Measurements from ENCODE around the gene DIP2C. TPM values are rescaled to one million over a fixed set of nuclear protein-coding genes. Genes with fewer than 3 reads are reported as not detected.

The DIP2C gene
- polyA plus RNA-seq, 3 donors, result 0.11 TPM; not detected in 2

- peaks cover 8 to 28% (median 14%) of the 10 kb centered on the region in 3 donors for H3K27me3 Mint-ChIP-seq (ENCODE audit: low read depth in 3 of 3)
- no peaks in the 10 kb centered on the region for H3K36me3 Mint-ChIP-seq
- Histone ChIP-seq H4K20me1 (ENCODE audit: insufficient read depth, low read length) (no peaks in the 10 kb centered on the region), H3K27ac (ENCODE audit: low read depth in 1 of 2, low read length in 2 of 2) (no peak overlapping the region), H3K9ac (ENCODE audit: insufficient read depth, low read length, poor library complexity, severe bottlenecking) (no peak overlapping the region), H3K9me3 (replicated peaks in 1 of 2; ENCODE audit: control insufficient read depth in 1 of 2, insufficient read depth in 1 of 2, low read length in 2 of 2) (no peaks in the 10 kb centered on the region), H3K4me1 (ENCODE audit: control insufficient read depth in 1 of 2, insufficient read depth in 2 of 2, low read length in 2 of 2) (no peaks in the 10 kb centered on the region), H3K27me3 (ENCODE audit: control insufficient read depth in 2 of 2, insufficient read depth in 2 of 2, low read length in 2 of 2) (peaks cover 2 to 5% of the 10 kb centered on the region in 2 donors), H3K79me2 (ENCODE audit: insufficient read depth, low read length) (no peaks in the 10 kb centered on the region), H3K36me3 (replicated peaks in 1 of 2; ENCODE audit: control insufficient read depth in 1 of 2, insufficient read depth in 2 of 2, low read length in 2 of 2) (no peaks in the 10 kb centered on the region), H2AFZ (ENCODE audit: insufficient read depth, low read depth, low read length, poor library complexity, severe bottlenecking) (no peak overlapping the region), H3K4me3 (replicated peaks in 1 of 3; ENCODE audit: low read depth in 2 of 3, low read length in 3 of 3) (no peak overlapping the region), H3K4me2 (replicated peaks; ENCODE audit: extremely low read depth, low read length, poor library complexity, severe bottlenecking) (no peak overlapping the region)
- no peaks in the 10 kb centered on the region for H3K4me1 Mint-ChIP-seq
- DNase-seq, result no peak
- WGBS (ENCODE audit: insufficient coverage), result 100% methylated on average over 2 of the region's 9 CpGs
- H3K4me3 Mint-ChIP-seq, result no peak overlapping the region
- peaks cover 0 to 2% (median 0%) of the 10 kb centered on the region in 7 donors for H3K9me3 Mint-ChIP-seq
- H3K27ac Mint-ChIP-seq, result no peak overlapping the region
- intact Hi-C loops (cut with micrococcal nuclease), result no loop called here
- TF ChIP-seq, protein P1, sequence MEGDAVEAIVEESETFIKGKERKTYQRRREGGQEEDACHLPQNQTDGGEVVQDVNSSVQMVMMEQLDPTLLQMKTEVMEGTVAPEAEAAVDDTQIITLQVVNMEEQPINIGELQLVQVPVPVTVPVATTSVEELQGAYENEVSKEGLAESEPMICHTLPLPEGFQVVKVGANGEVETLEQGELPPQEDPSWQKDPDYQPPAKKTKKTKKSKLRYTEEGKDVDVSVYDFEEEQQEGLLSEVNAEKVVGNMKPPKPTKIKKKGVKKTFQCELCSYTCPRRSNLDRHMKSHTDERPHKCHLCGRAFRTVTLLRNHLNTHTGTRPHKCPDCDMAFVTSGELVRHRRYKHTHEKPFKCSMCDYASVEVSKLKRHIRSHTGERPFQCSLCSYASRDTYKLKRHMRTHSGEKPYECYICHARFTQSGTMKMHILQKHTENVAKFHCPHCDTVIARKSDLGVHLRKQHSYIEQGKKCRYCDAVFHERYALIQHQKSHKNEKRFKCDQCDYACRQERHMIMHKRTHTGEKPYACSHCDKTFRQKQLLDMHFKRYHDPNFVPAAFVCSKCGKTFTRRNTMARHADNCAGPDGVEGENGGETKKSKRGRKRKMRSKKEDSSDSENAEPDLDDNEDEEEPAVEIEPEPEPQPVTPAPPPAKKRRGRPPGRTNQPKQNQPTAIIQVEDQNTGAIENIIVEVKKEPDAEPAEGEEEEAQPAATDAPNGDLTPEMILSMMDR (IDR thresholded peaks at IDR 0.05), result no peak
These were observed 153.0 kb downstream of the DIP2C start for GRCh38 chr10:536371-536925.

GRCh38 chr10:535952-536351 is 153.5 kb downstream of the DIP2C start:
- H3K4me2 ChIP-seq (replicated peaks; ENCODE audit: extremely low read depth, low read length, poor library complexity, severe bottlenecking), result no peak overlapping the region
- H3K36me3 Mint-ChIP-seq, result no peaks in the 10 kb centered on the region
- H3K4me1 ChIP-seq (ENCODE audit: control insufficient read depth in 1 of 2, insufficient read depth in 2 of 2, low read length in 2 of 2), result no peaks in the 10 kb centered on the region
- no peaks in the 10 kb centered on the region for H4K20me1 ChIP-seq (ENCODE audit: insufficient read depth, low read length)
- H3K4me3 ChIP-seq (replicated peaks in 1 of 3; ENCODE audit: low read depth in 2 of 3, low read length in 3 of 3), result no peak overlapping the region
- DNase-seq, result no peak
- TF ChIP-seq, protein P1 (IDR thresholded peaks at IDR 0.05), result no peak
- H3K4me3 Mint-ChIP-seq, result peak overlapping the region in 1 of 2 donors; percentile 26
- peaks cover 8 to 23% (median 10%) of the 10 kb centered on the region in 3 donors for H3K27me3 Mint-ChIP-seq (ENCODE audit: low read depth in 3 of 3)
- H3K4me1 Mint-ChIP-seq, result no peaks in the 10 kb centered on the region
- peaks cover 0 to 2% (median 0%) of the 10 kb centered on the region in 7 donors for H3K9me3 Mint-ChIP-seq
- WGBS (ENCODE audit: insufficient coverage), result 91% methylated on average over 8 of the region's 8 CpGs
- H3K27ac ChIP-seq (ENCODE audit: low read depth in 1 of 2, low read length in 2 of 2), result no peak overlapping the region
- no peak overlapping the region for H3K27ac Mint-ChIP-seq
- no peaks in the 10 kb centered on the region for H3K79me2 ChIP-seq (ENCODE audit: insufficient read depth, low read length)
- H3K9ac ChIP-seq (ENCODE audit: insufficient read depth, low read length, poor library complexity, severe bottlenecking), result no peak overlapping the region
- no peaks in the 10 kb centered on the region for H3K9me3 ChIP-seq (replicated peaks in 1 of 2; ENCODE audit: control insufficient read depth in 1 of 2, insufficient read depth in 1 of 2, low read length in 2 of 2)
- intact Hi-C loops (cut with micrococcal nuclease), result no loop called here
- H2AFZ ChIP-seq (ENCODE audit: insufficient read depth, low read depth, low read length, poor library complexity, severe bottlenecking), result no peak overlapping the region
- H3K36me3 ChIP-seq (replicated peaks in 1 of 2; ENCODE audit: control insufficient read depth in 1 of 2, insufficient read depth in 2 of 2, low read length in 2 of 2), result no peaks in the 10 kb centered on the region
- peaks cover 2 to 5% of the 10 kb centered on the region in 2 donors for H3K27me3 ChIP-seq (ENCODE audit: control insufficient read depth in 2 of 2, insufficient read depth in 2 of 2, low read length in 2 of 2)

All from CD14-positive monocyte (primary cell).